Dedifferentiated amniotic fluid mesenchymal stem cell (primary cell): ENCODE results near the gene NHSL2.
A peak's percentile ranks its signal among the peaks of the same experiment; 100 is the strongest.
"Not testable (repeated sequence)": the region's sequence is repeated elsewhere in the genome, so short reads cannot be mapped to it uniquely, and the experiment has no call there.

Experiments used
- DNase-seq: peaks from one replicate; pipeline ENCODE4 v3.0.0-alpha.2; 2016; ENCODE audit errors: extremely low spot score

NHSL2 gene

DNA sequence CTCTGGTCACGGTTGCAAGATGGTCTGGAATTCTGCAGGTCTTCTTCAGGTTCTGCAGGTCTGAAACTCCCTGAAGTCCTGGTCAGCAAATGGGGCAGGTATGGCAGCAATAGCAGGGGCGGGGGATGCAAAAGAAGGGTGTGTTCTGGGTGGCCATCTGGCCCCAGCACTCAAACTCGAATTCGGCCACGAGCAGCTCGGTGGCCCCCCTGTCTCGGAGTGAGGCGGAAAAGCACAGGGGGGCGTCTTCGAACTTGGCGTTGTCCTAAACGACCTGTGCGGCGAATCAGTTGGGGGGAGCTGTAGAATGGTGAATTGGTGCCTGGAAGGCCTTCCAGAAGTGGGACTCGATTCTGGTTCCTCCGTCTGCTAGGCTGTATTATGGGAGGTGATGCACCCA, 219.0 kb downstream of the NHSL2 start:
- no peak for DNase-seq

DNA sequence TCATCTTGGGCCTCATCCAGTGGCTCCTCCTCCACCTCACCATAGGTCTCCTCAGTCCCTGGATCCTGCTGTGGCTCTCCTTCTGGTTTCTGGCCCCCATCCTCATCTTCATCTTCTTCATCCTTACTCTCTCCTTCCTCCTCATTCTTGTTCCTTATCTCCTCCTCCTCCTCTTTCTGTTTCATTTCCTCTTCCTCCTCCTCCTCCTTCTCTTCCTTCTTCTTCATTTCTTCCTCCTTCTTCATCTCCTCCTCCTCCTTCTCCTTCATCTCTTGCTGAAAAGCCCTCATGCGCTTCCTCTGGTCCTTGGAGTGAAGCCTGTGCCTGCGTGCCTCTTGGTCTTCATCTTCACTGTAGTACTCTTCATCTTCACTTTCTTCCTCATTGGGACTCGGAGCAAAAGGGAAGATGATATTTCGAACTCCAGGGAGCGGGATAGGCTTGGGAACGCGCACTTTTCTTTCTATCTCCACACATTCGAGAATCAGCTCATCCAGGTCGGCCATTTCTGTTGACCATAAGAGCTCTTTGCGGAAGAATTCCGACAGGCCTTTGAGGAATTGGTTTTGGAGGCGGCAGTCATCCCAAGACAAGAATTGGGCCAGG, 219.6 kb downstream of the NHSL2 start:
- no peak for DNase-seq

DNA sequence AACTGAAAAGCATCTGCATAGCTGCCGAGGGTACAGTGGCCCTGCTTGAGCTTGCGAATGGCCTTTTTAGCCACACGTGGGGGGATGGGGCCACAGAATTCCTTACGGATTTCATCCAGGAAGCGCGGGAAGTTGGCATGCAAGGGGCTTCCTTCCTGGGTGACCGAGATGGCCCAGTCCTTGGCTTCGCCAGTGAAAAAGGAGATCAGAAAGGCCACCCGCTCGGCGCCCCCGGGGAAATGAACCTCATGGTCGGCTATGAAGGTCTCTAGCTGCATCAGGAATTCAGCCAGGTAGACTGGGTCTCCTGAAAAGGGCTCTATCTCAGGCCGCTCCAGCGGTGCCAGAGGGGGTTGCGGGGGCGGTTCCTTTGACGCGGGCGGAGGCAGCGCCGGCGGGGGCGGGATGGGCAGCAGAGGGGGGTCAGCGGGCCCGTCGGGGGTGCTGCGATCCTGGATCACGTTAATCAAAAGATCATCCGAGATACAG, 220.2 kb downstream of the NHSL2 start:
- DNase-seq: no peak

DNA sequence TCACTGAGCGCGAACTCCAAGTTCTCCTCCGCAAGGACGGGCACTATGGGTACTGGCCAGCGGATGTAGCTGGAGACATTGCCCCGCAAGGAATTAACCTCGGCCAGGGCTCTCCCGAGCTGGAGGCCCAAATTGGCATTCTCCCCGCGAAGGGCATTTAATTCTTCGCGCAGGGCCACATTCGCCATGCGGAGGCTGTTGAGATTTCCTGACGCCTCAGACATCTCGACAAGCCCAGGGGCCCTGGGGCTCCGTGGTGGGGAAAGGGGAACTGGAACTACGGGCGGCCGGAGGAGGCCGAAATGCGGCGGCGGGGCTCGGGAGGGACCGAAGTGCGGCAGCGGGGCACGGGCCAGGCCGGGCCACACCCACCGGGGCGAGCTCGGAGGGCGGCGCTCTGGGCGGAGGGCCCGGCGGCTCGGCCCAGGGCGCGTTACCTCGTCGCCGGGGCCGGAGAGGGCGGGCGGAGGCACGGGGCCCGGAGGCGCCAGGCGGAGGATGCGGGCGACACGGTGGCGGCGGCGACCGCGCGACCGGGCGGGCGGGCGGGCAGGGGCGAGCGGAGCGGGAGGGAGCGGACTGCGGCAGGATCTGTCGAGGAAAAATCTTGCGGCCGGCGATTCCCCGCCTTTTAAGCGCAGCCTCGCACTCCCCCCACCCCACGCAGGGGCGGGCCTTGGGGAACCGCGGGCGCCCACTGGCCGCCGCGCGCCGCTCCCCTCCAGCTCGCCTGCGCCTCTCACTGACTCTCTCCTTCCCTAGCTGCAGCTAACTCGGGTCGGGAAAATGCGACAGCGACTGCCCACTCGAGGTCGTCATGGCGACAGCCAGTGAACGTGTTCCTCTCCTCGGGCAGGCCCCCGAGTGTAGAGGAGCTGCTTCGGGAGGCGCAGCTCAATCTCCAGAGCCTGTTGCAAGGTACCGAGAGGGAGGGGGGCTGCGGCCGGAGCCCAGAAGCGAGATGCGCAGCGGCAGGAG, 221.0 kb downstream of the NHSL2 start, which contains the start of gene RTL5:
Gene RTL5 (minus strand): TSS at position 599 of the 978 bp plus-strand sequence.
- DNase-seq: peak; percentile 87

GRCh38 chrX:72132456-72132855, 221.8 kb downstream of the NHSL2 start:
- DNase-seq: no peak

- no peak for DNase-seq
Measured at GRCh38 chrX:72133851-72134546, 223.4 kb downstream of the NHSL2 start.

GRCh38 chrX:72137846-72138495, 227.3 kb downstream of the NHSL2 start:
- DNase-seq: no peak

DNA sequence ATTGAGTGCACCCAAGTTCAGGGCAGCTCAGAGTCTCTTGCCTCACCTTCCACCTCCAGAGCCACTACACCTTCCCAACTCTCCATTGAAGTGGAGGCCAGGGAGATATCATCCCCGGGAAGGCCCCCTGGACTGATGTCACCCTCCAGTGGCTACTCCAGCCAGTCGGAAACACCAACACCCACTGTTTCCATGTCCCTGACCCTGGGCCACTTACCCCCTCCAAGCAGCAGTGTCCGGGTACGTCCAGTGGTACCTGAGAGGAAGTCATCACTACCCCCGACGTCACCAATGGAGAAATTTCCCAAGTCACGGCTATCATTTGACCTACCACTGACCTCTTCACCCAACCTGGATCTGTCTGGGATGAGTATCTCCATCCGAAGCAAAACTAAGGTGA, 228.9 kb downstream of the NHSL2 start:
- no peak for DNase-seq

- no peak for DNase-seq
Measured at GRCh38 chrX:72141372-72142004, 230.8 kb downstream of the NHSL2 start.

DNA sequence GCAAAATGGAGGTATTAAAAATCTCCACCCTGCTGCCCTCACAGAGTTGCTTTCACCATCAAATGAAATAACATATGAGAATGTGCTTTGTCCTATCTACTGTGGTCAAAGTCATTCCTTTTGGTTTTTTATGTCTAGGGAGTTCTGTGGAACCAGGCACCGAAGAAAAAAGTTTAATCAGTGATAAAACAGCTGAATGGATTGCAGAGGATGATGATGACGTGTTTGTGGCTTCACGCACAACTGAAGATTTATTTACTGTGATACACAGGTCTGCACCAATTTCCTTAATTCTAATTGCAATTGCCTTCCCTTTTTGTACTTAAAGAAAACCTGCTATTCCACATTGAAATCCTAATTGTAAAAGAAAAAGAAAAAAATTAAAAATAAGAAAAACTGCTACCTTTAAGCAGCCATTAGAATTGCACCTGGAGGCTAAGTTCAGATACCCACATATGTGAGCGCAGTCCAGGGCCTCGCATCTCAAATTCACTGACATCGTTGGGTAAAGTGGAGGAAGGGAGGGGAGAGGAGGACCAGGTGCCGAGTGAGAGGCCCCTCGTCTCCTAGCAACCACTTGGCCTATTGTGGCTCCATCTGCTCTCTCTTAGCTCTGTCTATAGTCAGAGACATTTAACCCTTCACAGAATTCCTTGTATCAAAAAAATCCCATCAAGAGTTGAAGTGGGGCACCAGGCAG, 231.6 kb downstream of the NHSL2 start:
- DNase-seq: no peak

DNA sequence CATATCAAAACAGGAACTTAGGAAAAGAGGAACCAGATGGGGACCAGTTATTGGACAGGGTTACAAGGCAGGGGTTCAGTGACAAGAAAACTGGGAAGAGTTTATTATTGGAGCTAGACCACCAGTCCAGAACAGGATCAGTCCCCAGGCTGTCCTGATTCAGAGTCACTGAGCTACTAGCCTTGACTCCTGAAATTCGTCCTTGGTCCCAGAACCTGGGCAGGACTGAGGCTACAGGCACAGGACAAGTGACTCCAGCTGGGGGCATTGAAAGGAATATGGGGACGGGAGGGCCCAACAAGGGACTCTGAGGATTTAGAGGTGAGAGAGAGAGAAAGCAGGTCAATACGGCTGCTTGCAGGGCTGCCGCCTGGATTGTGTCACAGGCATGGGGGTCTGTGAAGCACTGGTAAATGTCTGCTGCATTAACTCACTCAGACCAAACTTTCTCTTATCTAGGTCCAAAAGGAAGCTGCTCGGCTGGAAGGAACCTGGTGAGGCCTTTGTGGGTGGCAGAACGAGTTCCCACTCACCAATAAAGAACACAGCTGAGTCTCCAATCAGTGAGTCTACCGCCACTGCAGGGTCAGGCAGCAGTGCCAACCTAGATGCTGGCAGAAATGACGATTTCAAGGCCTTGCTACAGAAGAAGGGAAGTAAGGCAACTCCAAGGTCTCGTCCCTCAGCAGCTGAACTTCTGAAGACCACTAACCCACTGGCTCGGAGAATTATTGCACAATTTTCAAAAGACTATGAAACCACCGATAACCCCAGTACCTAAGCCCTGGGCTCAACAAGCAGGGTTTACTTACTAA, 232.4 kb downstream of the NHSL2 start:
- DNase-seq: no peak

GRCh38 chrX:72143609-72143907, 232.9 kb downstream of the NHSL2 start:
- DNase-seq: no peak

GRCh38 chrX:72145181-72145580, 234.5 kb downstream of the NHSL2 start:
- no peak for DNase-seq

DNA sequence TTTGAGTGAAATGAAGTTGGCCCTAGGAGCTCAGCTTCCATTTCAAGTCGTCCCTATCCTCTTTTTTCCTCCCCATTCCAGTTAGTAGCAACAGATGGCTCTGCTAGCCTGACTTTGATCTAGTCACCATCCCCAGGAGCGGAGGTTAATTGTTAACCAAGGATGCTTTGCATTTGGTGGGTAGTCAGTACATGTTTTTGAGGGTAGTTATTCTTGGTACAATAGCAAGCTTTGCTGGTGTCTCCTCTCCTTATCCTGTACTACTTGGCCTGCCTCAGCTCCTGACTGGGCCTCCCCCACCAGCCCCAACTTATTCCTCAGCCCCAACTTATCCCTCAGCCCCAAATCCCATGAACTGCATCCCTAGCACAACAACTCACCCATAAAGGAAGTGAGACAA, 235.9 kb downstream of the NHSL2 start:
- no peak for DNase-seq

DNA sequence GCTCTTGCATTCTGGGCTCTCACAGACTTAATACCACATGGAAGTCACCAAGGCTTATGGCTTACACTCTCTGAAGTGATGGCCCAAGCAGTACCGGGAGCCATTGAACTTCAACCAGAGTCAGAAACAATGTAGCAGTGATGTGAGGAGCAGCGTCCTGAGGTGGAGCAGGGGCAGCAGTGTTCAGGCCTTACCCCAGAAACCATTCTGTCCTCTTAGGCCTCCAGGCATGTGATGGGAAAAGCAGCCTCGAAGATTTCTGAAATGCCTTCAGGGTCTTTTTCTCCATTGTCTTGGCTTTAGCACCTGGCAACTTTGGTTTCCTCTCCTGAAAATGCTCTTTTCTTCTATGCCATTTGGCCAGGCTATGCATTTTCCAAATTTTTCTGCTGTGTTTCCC, 248.1 kb downstream of the NHSL2 start:
- no peak for DNase-seq

DNA sequence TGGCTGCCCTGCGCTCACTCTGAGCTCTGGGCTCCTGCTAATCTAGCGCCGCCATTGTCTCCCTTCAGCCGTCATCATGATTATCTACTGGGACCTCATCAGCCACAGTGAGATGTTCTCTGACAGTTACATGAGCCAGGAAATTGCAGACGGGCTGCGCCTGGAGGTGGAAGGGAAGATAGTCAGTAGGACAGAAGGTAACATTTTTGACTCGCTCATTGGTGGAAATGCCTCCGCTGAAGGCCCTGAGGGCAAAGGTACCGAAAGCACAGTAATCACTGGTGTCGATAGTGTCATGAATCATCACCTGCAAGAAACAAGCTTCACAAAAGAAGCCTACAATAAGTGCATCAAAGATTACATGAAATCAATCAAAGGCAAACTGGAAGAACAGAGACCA, 249.1 kb downstream of the NHSL2 start:
- no peak for DNase-seq

DNA sequence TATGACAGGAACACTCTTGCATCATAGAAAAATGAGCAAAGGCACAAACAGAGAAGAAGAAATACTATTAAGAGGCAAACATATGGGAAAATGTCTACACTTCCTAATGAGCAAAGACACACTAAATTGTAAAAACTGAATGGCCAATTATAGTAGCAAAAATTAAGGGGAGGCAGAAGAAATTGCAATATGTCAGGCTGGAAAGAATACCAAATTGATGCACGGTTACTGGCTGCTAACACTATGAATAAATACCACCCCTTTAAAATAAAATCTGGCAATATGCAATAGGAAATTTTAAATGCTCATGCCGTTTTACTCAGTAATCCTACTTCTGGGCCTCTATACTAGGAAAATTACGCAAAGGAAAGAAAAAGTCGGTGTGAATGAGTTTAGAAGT, 254.9 kb downstream of the NHSL2 start:
- DNase-seq: no peak

- no peak for DNase-seq
Measured at GRCh38 chrX:72169008-72169728, 258.5 kb downstream of the NHSL2 start.

DNA sequence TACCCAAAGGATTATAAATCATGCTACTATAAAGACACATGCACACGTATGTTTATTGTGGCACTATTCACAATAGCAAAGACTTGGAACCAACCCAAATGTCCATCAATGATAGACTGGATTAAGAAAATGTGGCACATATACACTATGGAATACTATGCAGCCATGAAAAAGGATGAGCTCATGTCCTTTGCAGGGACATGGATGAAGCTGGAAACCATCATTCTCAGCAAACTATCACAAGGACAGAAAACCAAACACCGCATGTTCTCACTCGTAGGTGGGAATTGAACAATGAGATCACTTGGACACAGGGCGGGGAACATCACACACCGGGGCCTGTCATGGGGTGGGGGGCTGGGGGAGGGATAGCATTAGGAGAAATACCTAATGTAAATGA, 265.6 kb downstream of the NHSL2 start:
- not testable (repeated sequence) for DNase-seq
